H1 (cell line): ENCODE results near the gene INSYN1. TPM values are rescaled to one million over a fixed set of nuclear protein-coding genes. Genes with fewer than 3 reads are reported as not detected.

Experiments
- CTCF ChIA-PET: fragments of 300-600 bp; sonication (Branson Sonifier 250); formaldehyde crosslinking; loops from one replicate; lab custom pipeline; 2021; ENCODE audit not compliant: partially characterized antibody; lab: Charles Lee
- POLR2A ChIA-PET: fragments of 300-600 bp; sonication (Branson Sonifier 250); formaldehyde crosslinking; loops from one replicate; lab custom pipeline; 2021; ENCODE audit warnings: inconsistent platforms; ENCODE audit not compliant: partially characterized antibody; lab: Charles Lee
- DNase-seq, 2 experiments: peaks; one replicate each; pipeline versions ENCODE4 v3.0.0 to v3.0.0-alpha.2; 2010 to 2022; ENCODE audit warnings: low spot score in 2 of 2, low read depth in 1 of 2, mixed read lengths in 1 of 2
- FAIRE-seq: peaks from 2 replicates; lab custom pipeline; 2011; peaks lifted over from hg19 to GRCh38; lab: Jason Lieb, UNC
- H2AFZ ChIP-seq: 2 replicates; pipeline ENCODE4 v1.8.1; 2012; ENCODE audit warnings: low read length, inconsistent platforms
- H2AK5ac ChIP-seq: 2 replicates; pipeline ENCODE4 v1.6.1; 2013; ENCODE audit warnings: low read depth, low read length
- H2BK120ac ChIP-seq: replicated peaks from 2 replicates; pipeline ENCODE3; 2013; ENCODE audit warnings: low read depth, low read length, inconsistent platforms
- H2BK12ac ChIP-seq: 2 replicates; pipeline ENCODE4 v1.6.1; 2013; ENCODE audit warnings: low read depth, low read length
- H2BK15ac ChIP-seq: 2 replicates; pipeline ENCODE4 v1.6.1; 2013; ENCODE audit warnings: low read length
- H2BK20ac ChIP-seq: 2 replicates; pipeline ENCODE4 v1.6.1; 2013; ENCODE audit warnings: low read length
- H2BK5ac ChIP-seq: 2 replicates; pipeline ENCODE4 v1.6.1; 2013; ENCODE audit warnings: low read depth, low read length
- H3K14ac ChIP-seq: 2 replicates; pipeline ENCODE4 v1.6.1; 2013; ENCODE audit warnings: inconsistent platforms; ENCODE audit not compliant: insufficient read length
- H3K18ac ChIP-seq: 2 replicates; pipeline ENCODE4 v1.6.1; 2013; ENCODE audit warnings: low read length; ENCODE audit errors: extremely low read depth
- H3K23ac ChIP-seq: 2 replicates; pipeline ENCODE4 v1.6.1; 2013; ENCODE audit warnings: inconsistent platforms; ENCODE audit not compliant: insufficient read length
- H3K23me2 ChIP-seq: 2 replicates; pipeline ENCODE4 v1.6.1; 2013; ENCODE audit warnings: low read depth, low read length
- H3K27ac ChIP-seq: 2 replicates; pipeline ENCODE4 v1.6.1; 2011; ENCODE audit warnings: low read depth, low read length, inconsistent platforms
- H3K27me3 ChIP-seq, 4 experiments: replicated peaks in 1 of 4; 1 replicate in 1 of 4; 2 replicates in 3 of 4; pipeline versions ENCODE4 v1.6.1 to v1.8.1; 2011 to 2013; ENCODE audit warnings: low read length in 3 of 4, mild to moderate bottlenecking in 3 of 4, inconsistent platforms in 2 of 4, mixed read lengths in 2 of 4, moderate library complexity in 1 of 4; ENCODE audit not compliant: control insufficient read depth in 3 of 4, insufficient read depth in 3 of 4; ENCODE audit errors: extremely low read depth in 1 of 4
- H3K36me3 ChIP-seq, 4 experiments: 2 replicates each; pipeline versions ENCODE4 v1.6.1 to v1.8.1; 2011 to 2013; ENCODE audit warnings: mild to moderate bottlenecking in 4 of 4, low read length in 3 of 4, moderate library complexity in 2 of 4, control low read depth in 1 of 4, inconsistent platforms in 1 of 4; ENCODE audit not compliant: insufficient read depth in 4 of 4, control insufficient read depth in 2 of 4
- H3K4ac ChIP-seq: replicated peaks from 2 replicates; pipeline ENCODE3; 2013; ENCODE audit warnings: low read length, low read depth, mixed read lengths, inconsistent platforms; ENCODE audit not compliant: insufficient read length
- H3K4me1 ChIP-seq, 4 experiments: replicated peaks in 1 of 4; 1 replicate in 1 of 4; 2 replicates in 3 of 4; pipeline versions ENCODE4 v1.6.1 to v1.8.1; 2011 to 2013; ENCODE audit warnings: low read length in 3 of 4, inconsistent platforms in 2 of 4, mixed read lengths in 1 of 4; ENCODE audit not compliant: insufficient read depth in 4 of 4, control insufficient read depth in 3 of 4
- H3K4me2 ChIP-seq, 2 experiments: 2 replicates each; pipeline versions ENCODE4 v1.6.1 to v1.8.1; 2011 to 2013; ENCODE audit warnings: low read depth in 2 of 2, low read length in 2 of 2, control low read depth in 1 of 2, inconsistent platforms in 1 of 2, mild to moderate bottlenecking in 1 of 2; ENCODE audit not compliant: insufficient read depth in 1 of 2
- H3K4me3 ChIP-seq, 4 experiments: fragments of 200-600, 300-600 bp in 1 of 4; sonication (generic), shearing (Covaris generic), sonication (Bioruptor Twin) in 1 of 4; 2 replicates each; pipeline versions ENCODE4 v1.5.1 to v1.8.1; 2011 to 2016; ENCODE audit warnings: low read length in 4 of 4, low read depth in 3 of 4, control low read depth in 2 of 4, inconsistent platforms in 2 of 4, mild to moderate bottlenecking in 2 of 4, mixed read lengths in 1 of 4, moderate library complexity in 1 of 4; ENCODE audit not compliant: insufficient read depth in 2 of 4; ENCODE audit errors: extremely low read depth in 1 of 4
- H3K56ac ChIP-seq: replicated peaks from 2 replicates; pipeline ENCODE3; 2013; ENCODE audit warnings: low read depth, mild to moderate bottlenecking, mixed read lengths, low read length, inconsistent platforms; ENCODE audit not compliant: insufficient read length
- H3K79me1 ChIP-seq: 2 replicates; pipeline ENCODE4 v1.6.1; 2013; ENCODE audit warnings: low read depth, low read length, control low read depth
- H3K79me2 ChIP-seq, 2 experiments: 2 replicates each; pipeline versions ENCODE4 v1.6.1 to v1.8.1; 2012 to 2013; ENCODE audit warnings: low read length in 2 of 2, mild to moderate bottlenecking in 2 of 2, inconsistent platforms in 1 of 2; ENCODE audit not compliant: insufficient read depth in 2 of 2, control insufficient read depth in 1 of 2
- H3K9ac ChIP-seq, 4 experiments: replicated peaks in 1 of 4; 1 replicate in 1 of 4; 2 replicates in 3 of 4; pipeline versions ENCODE4 v1.6.1 to v1.8.1; 2011 to 2013; ENCODE audit warnings: low read depth in 3 of 4, low read length in 3 of 4, control low read depth in 2 of 4, mild to moderate bottlenecking in 2 of 4, moderate library complexity in 2 of 4, inconsistent platforms in 1 of 4; ENCODE audit errors: extremely low read depth in 1 of 4
- H3K9me3 ChIP-seq, 2 experiments: 2 replicates each; pipeline versions ENCODE4 v1.6.1 to v1.8.1; 2012 to 2013; ENCODE audit warnings: mild to moderate bottlenecking in 2 of 2, moderate library complexity in 2 of 2, control low read depth in 1 of 2, inconsistent platforms in 1 of 2, low read depth in 1 of 2, low read length in 1 of 2, mixed read lengths in 1 of 2; ENCODE audit not compliant: insufficient read depth in 2 of 2
- H4K20me1 ChIP-seq, 2 experiments: replicated peaks in 1 of 2; 2 replicates each; pipeline versions ENCODE3 to v1.8.1; 2011 to 2013; ENCODE audit warnings: inconsistent platforms in 2 of 2, low read length in 2 of 2, mild to moderate bottlenecking in 1 of 2; ENCODE audit not compliant: insufficient read depth in 2 of 2, control insufficient read depth in 1 of 2
- H4K5ac ChIP-seq: 2 replicates; pipeline ENCODE4 v1.6.1; 2013; ENCODE audit warnings: low read length, low read depth, mixed read lengths, inconsistent platforms; ENCODE audit not compliant: insufficient read length
- H4K8ac ChIP-seq: 2 replicates; pipeline ENCODE4 v1.8.0; 2013; ENCODE audit warnings: mild to moderate bottlenecking, moderate library complexity, low read length, inconsistent platforms; ENCODE audit not compliant: insufficient read depth; ENCODE audit errors: extremely low read depth
- H4K91ac ChIP-seq: replicated peaks from 2 replicates; pipeline ENCODE3; 2013; ENCODE audit warnings: low read length, mixed read lengths, inconsistent platforms; ENCODE audit not compliant: insufficient read length
- ASH2L ChIP-seq: fragments of 200-600, 300-600 bp; sonication (generic); IDR thresholded peaks from one replicate; pipeline ENCODE4 v1.7.1; 2017; ENCODE audit warnings: low read length
- CHD1 ChIP-seq: IDR thresholded peaks from 2 replicates; pipeline ENCODE4 v1.6.1; 2012; ENCODE audit warnings: low read depth, low read length, improper control_type of control experiment
- CREB1 ChIP-seq: IDR thresholded peaks from 2 replicates; pipeline ENCODE4 v1.6.1; 2012; ENCODE audit warnings: inconsistent platforms
- GABPA ChIP-seq: IDR thresholded peaks from 2 replicates; pipeline ENCODE4 v1.6.1; 2011; ENCODE audit warnings: mild to moderate bottlenecking, low read length, moderate library complexity, borderline replicate concordance; ENCODE audit not compliant: insufficient read depth
- HDAC2 ChIP-seq, 2 experiments: fragments of 300-600 bp in 1 of 2; sonication (generic) in 1 of 2; IDR thresholded peaks; 2 replicates each; pipeline ENCODE4 v1.6.1; 2011 to 2012; ENCODE audit warnings: low read depth in 2 of 2, low read length in 2 of 2, mild to moderate bottlenecking in 2 of 2, moderate library complexity in 2 of 2, borderline replicate concordance in 1 of 2, inconsistent platforms in 1 of 2
- KDM1A ChIP-seq: fragments of 200-600, 300-600 bp; sonication (generic); IDR thresholded peaks from 2 replicates; pipeline ENCODE4 v1.7.1; 2016; ENCODE audit warnings: mild to moderate bottlenecking, low read length, borderline replicate concordance
- KDM5A ChIP-seq: fragments of 200-600 bp; IDR thresholded peaks from 2 replicates; pipeline ENCODE4 v1.7.1; 2012; ENCODE audit warnings: mild to moderate bottlenecking, low read length, inconsistent platforms, mixed read lengths
- SRF ChIP-seq: IDR thresholded peaks from 2 replicates; pipeline ENCODE4 v1.6.1; 2011; ENCODE audit warnings: mild to moderate bottlenecking, low read depth, low read length, moderate library complexity
- TAF7 ChIP-seq: optimal IDR thresholded peaks from 2 replicates; pipeline ENCODE3; 2011; ENCODE audit warnings: low read depth, mild to moderate bottlenecking, inconsistent platforms, low read length, moderate library complexity, borderline replicate concordance
- polyA plus RNA-seq, 7 experiments: library from polyadenylated mRNA; depleted of rRNA in 3 of 7; stranded (reverse) in 5 of 7; unstranded in 2 of 7; fragments of >200 nt in 5 of 7; fragments of 200-250 nt in 2 of 7; gene quantifications; 1 replicate in 5 of 7; 2 replicates in 1 of 7; 4 replicates in 1 of 7; pipeline versions ENCODE4 v1.2.1 to v1.2.3, GENCODE V29; 2011 to 2013; ENCODE audit warnings: missing spikeins in 2 of 7, mixed read lengths in 2 of 7
- total RNA-seq: library from RNA; stranded (reverse); fragmentation: NEBNext Ultra II Directional; extraction: Animal tissue kit (Norgen Biotek cat#: 25700); gene quantifications from 2 replicates; pipeline ENCODE4 v1.2.1, GENCODE V29; 2021

The INSYN1 gene
- total and polyA plus RNA-seq, 2 of the 8 experiments (the other 6 are each of a cell fraction or from before 2014, with no cell fraction given): 7.2 to 10.2 TPM

- Histone ChIP-seq H4K8ac (no peak overlapping the region), H4K20me1 (no peaks in the 10 kb centered on the region), H2AK5ac (no peak overlapping the region), H3K4me1 (peaks cover 7 to 13% (median 11%) of the 10 kb centered on the region in 4 experiments; a peak in 6 of 7 replicates), H3K56ac (no peak overlapping the region), H3K18ac (no peak overlapping the region), H3K9me3 (no peaks in the 10 kb centered on the region), H2BK20ac (no peak overlapping the region), H2BK120ac (no peak overlapping the region), H3K4ac (no peak overlapping the region), H3K4me3 (no peak overlapping the region), H3K4me2 (no peak overlapping the region), H3K23me2 (peaks cover 7% of the 10 kb centered on the region; the same call in 1 of the 2 replicates), H2BK12ac (no peak overlapping the region), H3K79me1 (no peaks in the 10 kb centered on the region), H3K23ac (no peak overlapping the region), H3K9ac (no peak overlapping the region), H4K5ac (no peak overlapping the region), H3K14ac (no peak overlapping the region), H3K79me2 (no peaks in the 10 kb centered on the region), H3K36me3 (no peaks in the 10 kb centered on the region), H3K27ac (no peak overlapping the region), H4K91ac (no peak overlapping the region), H3K27me3 (peaks cover 0 to 15% (median 7%) of the 10 kb centered on the region in 4 experiments; a peak in 6 of 7 replicates), H2AFZ (no peak overlapping the region), H2BK15ac (no peak overlapping the region), H2BK5ac (no peak overlapping the region)
- CTCF ChIA-PET: interaction anchor here (0.5 to 3.8 kb wide), 10 partner anchors 9 to 212 kb away, joined by 3 to 21 read pairs (median 4); no protein-coding TSS in a partner anchor
- TF ChIP-seq TAF7 (no peak), ASH2L (no peak), CHD1 (no peak), KDM5A (no peak), CREB1 (no peak), HDAC2 (IDR thresholded peaks at IDR 0.05; ENCODE audit: borderline replicate concordance in 1 of 2, low read depth in 2 of 2, low read length in 2 of 2) (peak in 1 of 2 experiments; percentile 45; a peak in 1 of 4 replicates), KDM1A (peak; percentile 88), GABPA (no peak), SRF (no peak)
- DNase-seq: no peak
- no peak for FAIRE-seq
- POLR2A ChIA-PET: no interaction called here
Measured at GRCh38 chr15:73757571-73757970, 4.4 kb upstream of the INSYN1 start.
